Activated CD8-positive, alpha-beta memory T cell treated with anti-CD3 and anti-CD28 coated beads for 48 hours (primary cell): ENCODE data around the gene EIF2D.
A peak's percentile ranks its signal among the peaks of the same experiment; 100 is the strongest.
"Not testable (repeated sequence)": the region's sequence is repeated elsewhere in the genome, so short reads cannot be mapped to it uniquely, and the experiment has no call there.

ENCODE experiments used
- DNase-seq, 3 experiments: peaks; one replicate each; pipeline ENCODE4 v3.0.0-alpha.2; 2020; ENCODE audit warnings: low read depth in 2 of 3, low spot score in 2 of 3

Gene EIF2D

GRCh38 chr1:206589206-206589605 lies 23.1 kb downstream of the EIF2D start:
- DNase-seq, result no peak

- no peak for DNase-seq
Measured at GRCh38 chr1:206588492-206588891, 23.8 kb downstream of the EIF2D start.

GRCh38 chr1:206587904-206588303 lies 24.4 kb downstream of the EIF2D start:
- DNase-seq, result no peak

GRCh38 chr1:206586501-206587445 lies 25.5 kb downstream of the EIF2D start:
- DNase-seq, result no peak

GRCh38 chr1:206584683-206585082 lies 27.6 kb downstream of the EIF2D start:
- no peak for DNase-seq

GRCh38 chr1:206583707-206584648 lies 28.3 kb downstream of the EIF2D start:
- peak; percentile 56 to 86 (median 74) for DNase-seq

GRCh38 chr1:206582971-206583706 lies 29.1 kb downstream of the EIF2D start:
- no peak for DNase-seq

GRCh38 chr1:206582537-206582936 lies 29.7 kb downstream of the EIF2D start:
- DNase-seq, result no peak

- DNase-seq, result no peak
Measured at GRCh38 chr1:206581571-206581981, 30.7 kb downstream of the EIF2D start.

- DNase-seq, result not testable (repeated sequence)
Measured at GRCh38 chr1:206581114-206581497, 31.2 kb downstream of the EIF2D start.

- DNase-seq, result no peak
Measured at GRCh38 chr1:206580438-206581113, 31.7 kb downstream of the EIF2D start.

- peak; percentile 65 to 80 (median 78) for DNase-seq
Measured at GRCh38 chr1:206579747-206580437, 32.4 kb downstream of the EIF2D start.

- DNase-seq, result no peak
Measured at GRCh38 chr1:206578978-206579374, 33.3 kb downstream of the EIF2D start.

GRCh38 chr1:206578068-206578977 lies 33.9 kb downstream of the EIF2D start:
- DNase-seq, result no peak

- DNase-seq, result no peak
Measured at GRCh38 chr1:206577626-206578025, 34.6 kb downstream of the EIF2D start.

- DNase-seq, result no peak
Measured at GRCh38 chr1:206575894-206576737, 36.1 kb downstream of the EIF2D start.

- DNase-seq, result no peak
Measured at GRCh38 chr1:206575165-206575893, 36.9 kb downstream of the EIF2D start.
